ENCODE measurements around the gene REG3A.

Gene REG3A

GRCh38 chr2:79125721-79125985, 33.9 kb downstream of the REG3A start:
- no peak overlapping the region for H3K4me3 ChIP-seq (replicated peaks; ENCODE audit: low read depth, low read length)
- no peak for DNase-seq (ENCODE audit: extremely low read depth, low read depth)
- TF ChIP-seq, protein P1, sequence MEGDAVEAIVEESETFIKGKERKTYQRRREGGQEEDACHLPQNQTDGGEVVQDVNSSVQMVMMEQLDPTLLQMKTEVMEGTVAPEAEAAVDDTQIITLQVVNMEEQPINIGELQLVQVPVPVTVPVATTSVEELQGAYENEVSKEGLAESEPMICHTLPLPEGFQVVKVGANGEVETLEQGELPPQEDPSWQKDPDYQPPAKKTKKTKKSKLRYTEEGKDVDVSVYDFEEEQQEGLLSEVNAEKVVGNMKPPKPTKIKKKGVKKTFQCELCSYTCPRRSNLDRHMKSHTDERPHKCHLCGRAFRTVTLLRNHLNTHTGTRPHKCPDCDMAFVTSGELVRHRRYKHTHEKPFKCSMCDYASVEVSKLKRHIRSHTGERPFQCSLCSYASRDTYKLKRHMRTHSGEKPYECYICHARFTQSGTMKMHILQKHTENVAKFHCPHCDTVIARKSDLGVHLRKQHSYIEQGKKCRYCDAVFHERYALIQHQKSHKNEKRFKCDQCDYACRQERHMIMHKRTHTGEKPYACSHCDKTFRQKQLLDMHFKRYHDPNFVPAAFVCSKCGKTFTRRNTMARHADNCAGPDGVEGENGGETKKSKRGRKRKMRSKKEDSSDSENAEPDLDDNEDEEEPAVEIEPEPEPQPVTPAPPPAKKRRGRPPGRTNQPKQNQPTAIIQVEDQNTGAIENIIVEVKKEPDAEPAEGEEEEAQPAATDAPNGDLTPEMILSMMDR (IDR thresholded peaks at IDR 0.05; ENCODE audit: low read depth, low read length, missing control alignments): no peak

DNA sequence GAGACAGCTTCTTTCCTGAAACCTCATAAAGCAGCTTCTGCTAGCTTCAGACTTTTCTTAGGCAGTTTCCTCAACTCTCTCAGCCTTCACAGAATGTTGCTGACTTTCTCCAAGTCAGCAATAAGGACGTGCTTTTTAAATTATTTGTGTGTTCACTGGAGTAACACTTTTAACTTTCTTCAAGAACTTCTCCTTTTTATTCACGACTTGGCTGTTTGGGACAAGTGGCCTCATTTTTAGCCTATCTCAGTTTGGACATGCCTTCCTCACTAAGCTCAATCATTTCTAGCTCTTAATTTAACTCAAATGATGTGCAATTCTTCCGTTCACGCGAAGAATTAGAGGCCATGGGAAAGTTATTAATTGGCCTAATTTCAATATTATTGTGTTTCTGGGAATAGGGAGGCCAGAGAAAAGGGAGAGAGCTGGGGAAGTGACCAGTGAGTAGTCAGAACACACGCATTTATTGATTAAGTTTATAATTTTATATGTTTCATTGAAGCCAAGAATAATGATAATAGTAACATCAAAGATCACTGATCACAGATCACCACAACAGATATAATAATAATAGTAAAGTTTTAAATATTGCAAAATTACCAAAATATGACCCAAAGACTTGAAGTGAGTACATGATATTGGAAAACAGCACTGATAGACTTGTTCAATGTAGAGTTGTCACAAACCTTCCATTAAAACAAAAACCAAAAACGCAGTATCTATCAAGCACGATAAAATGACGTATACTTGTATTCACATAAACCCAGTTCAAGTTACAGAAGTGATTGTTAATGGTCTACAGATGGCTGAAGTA, 34.4 kb downstream of the REG3A start:
- no peak for DNase-seq (ENCODE audit: extremely low read depth, low read depth)
- H3K4me3 ChIP-seq (replicated peaks; ENCODE audit: low read depth, low read length): no peak overlapping the region
- TF ChIP-seq, protein P1 (IDR thresholded peaks at IDR 0.05; ENCODE audit: low read depth, low read length, missing control alignments): no peak

- DNase-seq (ENCODE audit: extremely low read depth, low read depth): no peak
- no peak overlapping the region for H3K4me3 ChIP-seq (replicated peaks; ENCODE audit: low read depth, low read length)
- TF ChIP-seq, protein P1 (IDR thresholded peaks at IDR 0.05; ENCODE audit: low read depth, low read length, missing control alignments): no peak
Observed at GRCh38 chr2:79122676-79123075, 36.9 kb downstream of the REG3A start.

DNA sequence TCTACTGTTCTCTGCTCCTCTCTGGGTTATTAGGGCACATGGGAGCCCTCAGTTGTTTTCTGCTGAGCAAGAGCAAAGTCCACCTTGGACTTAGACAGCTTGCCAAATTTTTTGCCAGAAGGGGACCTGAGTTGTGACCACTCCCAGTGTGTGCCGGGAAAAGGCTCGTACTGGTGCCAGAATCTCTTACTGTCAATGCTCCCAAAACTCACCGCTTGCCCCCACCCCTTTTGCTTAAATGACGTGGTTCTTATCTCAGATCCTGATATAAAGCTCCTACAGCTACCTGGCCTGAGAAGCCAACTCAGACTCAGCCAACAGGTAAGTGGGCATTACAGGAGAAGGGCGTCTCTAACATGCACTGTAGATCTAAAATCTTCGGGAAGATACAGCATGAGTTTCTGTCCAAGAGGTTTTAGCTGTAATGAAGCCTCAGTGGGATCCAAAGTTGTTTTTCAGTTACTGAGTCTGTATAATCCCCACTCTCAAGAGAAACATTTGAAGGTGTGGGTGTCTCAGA, 39.3 kb downstream of the REG3A start, which contains the start of gene REG1A:
REG1A (plus strand) TSS at position 295 of the 520 bp plus-strand sequence. CDS start 374 bp downstream, outside the sequence.
- TF ChIP-seq, protein P1 (IDR thresholded peaks at IDR 0.05; ENCODE audit: low read depth, low read length, missing control alignments): no peak

DNA sequence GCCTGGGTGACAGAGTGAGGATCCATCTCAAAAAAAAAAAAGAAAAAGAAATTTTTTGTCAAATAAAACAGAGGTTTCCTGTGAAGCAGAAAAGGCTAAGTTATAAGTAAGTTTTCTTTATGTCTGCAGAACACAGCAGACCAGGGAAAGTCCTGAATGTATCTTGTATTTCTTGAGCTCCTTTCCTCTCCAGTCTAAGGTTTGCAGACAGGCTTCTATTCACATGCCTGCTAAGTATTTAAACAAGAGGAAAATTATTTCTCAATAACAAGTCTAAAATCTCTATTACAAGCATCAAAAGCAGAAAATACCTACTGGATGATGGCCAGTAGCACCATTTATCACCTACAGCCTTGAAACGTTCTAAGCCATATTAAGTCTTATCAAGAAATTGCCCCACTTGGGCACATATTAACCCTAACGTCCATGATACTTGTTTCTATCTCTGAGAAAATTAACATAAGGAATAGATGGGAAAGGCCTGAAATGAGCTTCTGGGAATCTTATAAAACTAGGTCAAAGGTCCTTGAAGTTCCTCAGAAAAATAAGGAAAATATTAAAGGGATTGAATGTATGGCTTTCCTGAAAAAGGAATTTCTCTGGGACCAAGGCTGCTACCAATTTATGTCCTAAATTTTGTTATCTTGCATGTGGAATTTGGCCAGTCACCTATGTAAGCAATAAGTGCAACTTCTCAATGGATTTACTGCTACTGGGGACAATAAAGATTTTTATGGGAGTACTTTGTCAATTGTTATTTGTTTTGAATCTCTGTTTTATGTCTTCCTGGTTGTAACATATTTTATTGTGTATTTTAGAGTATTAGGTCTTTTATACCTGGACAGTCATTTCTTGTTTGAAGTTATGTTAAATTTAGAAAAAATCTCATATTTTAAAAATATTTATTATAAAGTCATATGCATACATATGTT, 42.3 kb downstream of the REG3A start:
- H3K4me3 ChIP-seq (replicated peaks; ENCODE audit: low read depth, low read length): no peak overlapping the region
- TF ChIP-seq, protein P1 (IDR thresholded peaks at IDR 0.05; ENCODE audit: low read depth, low read length, missing control alignments): no peak
- DNase-seq (ENCODE audit: extremely low read depth, low read depth): no peak

More for the DNA sequence above, 39.3 kb downstream of the REG3A start, which contains the start of gene REG1A:
- no peak for DNase-seq (ENCODE audit: extremely low read depth, low read depth)
- H3K4me3 ChIP-seq (replicated peaks; ENCODE audit: low read depth, low read length): no peak within 1 kb of the TSS

DNA sequence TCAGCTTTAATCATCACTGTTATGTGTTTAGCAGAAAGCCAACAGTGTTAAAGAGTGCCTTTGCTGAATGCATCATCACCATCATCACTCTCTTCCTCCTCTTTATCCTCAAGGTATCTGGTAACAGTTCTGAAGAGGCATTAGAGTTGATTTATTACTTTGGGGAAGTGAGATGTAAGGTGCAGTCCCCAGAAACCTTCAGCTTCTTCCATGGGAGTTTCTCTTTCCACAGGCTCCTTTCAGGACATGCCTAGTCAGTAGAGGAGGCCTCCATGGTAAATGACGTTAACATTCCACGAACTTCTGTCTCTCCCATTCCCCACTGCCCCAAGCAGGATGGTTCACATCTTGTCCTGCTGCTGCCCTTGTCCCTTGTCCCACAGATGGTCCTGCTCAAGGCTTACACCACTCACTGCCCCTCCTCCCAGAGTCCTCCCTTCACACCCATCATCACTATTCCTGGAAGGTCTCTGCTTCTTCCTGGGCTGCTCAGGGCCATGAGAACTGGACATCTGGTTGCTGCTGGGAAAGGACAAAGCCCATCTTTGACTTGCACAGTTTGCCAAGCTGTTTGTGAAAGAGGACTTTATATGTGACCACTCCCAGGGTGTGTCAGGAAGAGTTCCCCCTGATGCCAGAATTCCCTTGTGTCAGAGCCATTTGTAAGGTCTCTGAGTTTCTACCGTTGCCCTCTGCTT, 44.6 kb downstream of the REG3A start:
- no peak for DNase-seq (ENCODE audit: extremely low read depth, low read depth)
- TF ChIP-seq, protein P1 (IDR thresholded peaks at IDR 0.05; ENCODE audit: low read depth, low read length, missing control alignments): no peak
- H3K4me3 ChIP-seq (replicated peaks; ENCODE audit: low read depth, low read length): no peak overlapping the region
